OCI-LY1 (cell line): ENCODE measurements around the gene MBNL2.

ENCODE experiments used
- H2AFZ ChIP-seq: fragments of 200-600 bp; sonication (generic), shearing (Covaris generic); 2 replicates; pipeline ENCODE4 v1.6.0; 2014; ENCODE audit warnings: antibody characterized with exemption, mild to moderate bottlenecking, low read length
- H3F3A ChIP-seq: fragments of 200-600 bp; sonication (generic), shearing (Covaris generic); 2 replicates; pipeline ENCODE4 v1.6.0; 2014; ENCODE audit warnings: mild to moderate bottlenecking, antibody characterized with exemption, low read length, moderate library complexity; ENCODE audit not compliant: insufficient read depth
- H3K27ac ChIP-seq: fragments of 200-600 bp; sonication (generic); 2 replicates; pipeline ENCODE4 v1.5.1; 2014; ENCODE audit warnings: low read length, mixed run types, mild to moderate bottlenecking, low read depth; ENCODE audit not compliant: poor library complexity, severe bottlenecking
- H3K27me3 ChIP-seq: fragments of 200-600 bp; sonication (generic); 2 replicates; pipeline ENCODE4 v1.6.0; 2014; ENCODE audit warnings: antibody characterized with exemption, mild to moderate bottlenecking, low read length, moderate library complexity; ENCODE audit not compliant: insufficient read depth
- H3K36me3 ChIP-seq: fragments of 200-600 bp; sonication (generic); 2 replicates; pipeline ENCODE4 v1.6.1; 2014; ENCODE audit warnings: mild to moderate bottlenecking, antibody characterized with exemption, low read length, moderate library complexity, mixed read lengths; ENCODE audit not compliant: insufficient read depth
- H3K4me1 ChIP-seq: fragments of 200-600 bp; sonication (generic); 2 replicates; pipeline ENCODE4 v1.5.1; 2014; ENCODE audit warnings: mild to moderate bottlenecking, low read length, moderate library complexity; ENCODE audit not compliant: insufficient read depth, severe bottlenecking
- H3K4me2 ChIP-seq: fragments of 200-600 bp; sonication (generic), shearing (Covaris generic); 2 replicates; pipeline ENCODE4 v1.6.1; 2014; ENCODE audit warnings: low read length
- H3K4me3 ChIP-seq: fragments of 200-600 bp; sonication (generic); 2 replicates; pipeline ENCODE4 v1.5.1; 2014; ENCODE audit warnings: low read length, low read depth, mild to moderate bottlenecking, mixed read lengths; ENCODE audit not compliant: poor library complexity, severe bottlenecking
- H3K79me2 ChIP-seq: fragments of 200-600 bp; shearing (Covaris generic); 2 replicates; pipeline ENCODE4 v1.6.1; 2016; ENCODE audit warnings: mixed run types, low read length, mixed read lengths; ENCODE audit not compliant: insufficient read depth
- H3K9ac ChIP-seq: fragments of 200-600 bp; sonication (generic), shearing (Covaris generic); 2 replicates; pipeline ENCODE4 v1.6.1; 2014; ENCODE audit warnings: mild to moderate bottlenecking, low read length, mixed read lengths
- H3K9me2 ChIP-seq: fragments of 200-600 bp; sonication (generic), shearing (Covaris generic); 2 replicates; pipeline ENCODE4 v1.6.1; 2014; ENCODE audit warnings: low read depth, mild to moderate bottlenecking, low read length, mixed read lengths
- H3K9me3 ChIP-seq: fragments of 200-600 bp; shearing (Covaris generic); 2 replicates; pipeline ENCODE4 v1.6.1; 2014; ENCODE audit warnings: low read length, mixed read lengths
- H4K20me1 ChIP-seq: fragments of 200-600 bp; sonication (generic), shearing (Covaris generic); 2 replicates; pipeline ENCODE4 v1.6.0; 2016; ENCODE audit warnings: mild to moderate bottlenecking, low read length; ENCODE audit not compliant: insufficient read depth
- CTCF ChIP-seq: fragments of 200-600 bp; sonication (generic), shearing (Covaris generic); IDR thresholded peaks from 2 replicates; pipeline ENCODE4 v1.5.1; 2017; ENCODE audit warnings: mild to moderate bottlenecking, antibody characterized with exemption, low read length, moderate library complexity, mixed read lengths
- EZH2 ChIP-seq: fragments of 200-600 bp; sonication (generic), shearing (Covaris generic); IDR thresholded peaks from 2 replicates; pipeline ENCODE4 v1.8.0; 2017; ENCODE audit warnings: borderline replicate concordance, mixed run types, mild to moderate bottlenecking, antibody characterized with exemption, low read length, moderate library complexity, mixed read lengths

Gene MBNL2

DNA sequence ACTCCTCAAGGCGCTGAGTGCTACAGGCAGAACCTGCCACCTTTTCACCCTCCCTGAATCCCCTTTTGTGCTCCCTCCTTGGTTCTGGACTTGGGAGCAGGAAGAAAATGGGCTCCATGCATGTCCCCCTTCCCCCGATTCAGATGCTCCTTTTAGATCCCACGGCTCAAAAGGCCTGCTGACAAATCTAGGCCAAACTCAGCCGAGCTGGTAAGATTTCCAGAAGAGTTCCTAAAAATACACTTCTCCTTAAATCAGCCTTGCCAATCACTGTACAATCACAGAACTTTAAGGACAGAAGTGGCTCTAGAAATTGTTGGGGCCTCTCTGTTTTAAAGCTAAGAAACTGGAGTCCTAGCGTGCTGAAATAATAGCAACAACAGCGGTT is 37.3 kb downstream of the MBNL2 start:
- H3K79me2 ChIP-seq = no peaks in the 10 kb centered on the region
- no peak overlapping the region for H3K4me3 ChIP-seq
- H3K4me2 ChIP-seq = no peak overlapping the region
- no peaks in the 10 kb centered on the region for H3F3A ChIP-seq
- H3K27ac ChIP-seq = no peak overlapping the region
- no peaks in the 10 kb centered on the region for H3K9me3 ChIP-seq
- no peaks in the 10 kb centered on the region for H3K27me3 ChIP-seq
- no peaks in the 10 kb centered on the region for H3K36me3 ChIP-seq
- TF ChIP-seq EZH2 (no peak), CTCF (no peak)
- H3K9ac ChIP-seq = no peak overlapping the region
- H3K4me1 ChIP-seq = no peaks in the 10 kb centered on the region
- H3K9me2 ChIP-seq = no peaks in the 10 kb centered on the region
- H2AFZ ChIP-seq = no peak overlapping the region
- H4K20me1 ChIP-seq = no peaks in the 10 kb centered on the region

DNA sequence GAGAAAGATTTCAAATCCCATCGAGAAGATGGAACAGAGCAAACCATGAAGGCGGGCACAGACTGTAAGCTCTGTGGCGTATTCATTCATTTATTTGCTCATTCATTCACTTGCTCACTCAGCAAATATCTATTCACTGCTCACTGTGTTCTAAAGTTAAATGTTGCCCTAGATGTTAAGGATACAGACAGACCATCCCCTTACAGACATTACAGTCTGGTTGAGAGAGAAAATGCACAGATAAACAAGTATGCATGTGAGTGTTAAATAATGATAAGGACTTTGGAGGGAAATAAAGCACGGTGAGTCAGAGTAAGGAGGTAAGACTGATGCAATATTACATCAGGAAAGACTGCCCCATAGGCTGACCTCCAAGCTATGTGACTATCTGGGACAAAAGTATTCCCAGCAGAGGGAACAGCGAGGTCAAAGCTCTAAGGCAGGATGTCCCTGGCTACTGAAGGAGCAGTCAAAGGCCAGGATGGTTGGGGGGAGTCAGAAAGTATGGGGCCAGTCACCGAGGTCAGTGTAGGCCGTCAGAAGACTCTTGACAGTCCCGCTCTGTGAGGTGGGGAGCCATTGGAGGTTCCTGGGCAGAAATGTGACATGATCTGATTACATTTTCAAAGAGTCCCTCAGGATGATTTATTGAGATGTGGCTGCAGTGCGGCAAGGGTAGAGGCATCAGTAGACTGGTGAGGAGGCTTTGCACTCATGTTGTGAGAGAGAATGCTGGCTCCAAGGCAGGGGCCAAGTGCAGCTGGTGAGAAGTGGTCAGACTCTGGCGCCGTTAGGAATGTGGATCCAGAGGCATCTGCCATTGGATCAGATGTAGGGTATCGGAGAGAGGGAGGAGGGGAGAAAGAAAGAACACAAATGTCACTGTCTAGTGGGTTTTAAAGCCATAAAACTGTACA is 37.9 kb downstream of the MBNL2 start:
- Histone ChIP-seq H3K79me2 (no peaks in the 10 kb centered on the region), H3F3A (no peaks in the 10 kb centered on the region), H3K9ac (no peak overlapping the region)

DNA sequence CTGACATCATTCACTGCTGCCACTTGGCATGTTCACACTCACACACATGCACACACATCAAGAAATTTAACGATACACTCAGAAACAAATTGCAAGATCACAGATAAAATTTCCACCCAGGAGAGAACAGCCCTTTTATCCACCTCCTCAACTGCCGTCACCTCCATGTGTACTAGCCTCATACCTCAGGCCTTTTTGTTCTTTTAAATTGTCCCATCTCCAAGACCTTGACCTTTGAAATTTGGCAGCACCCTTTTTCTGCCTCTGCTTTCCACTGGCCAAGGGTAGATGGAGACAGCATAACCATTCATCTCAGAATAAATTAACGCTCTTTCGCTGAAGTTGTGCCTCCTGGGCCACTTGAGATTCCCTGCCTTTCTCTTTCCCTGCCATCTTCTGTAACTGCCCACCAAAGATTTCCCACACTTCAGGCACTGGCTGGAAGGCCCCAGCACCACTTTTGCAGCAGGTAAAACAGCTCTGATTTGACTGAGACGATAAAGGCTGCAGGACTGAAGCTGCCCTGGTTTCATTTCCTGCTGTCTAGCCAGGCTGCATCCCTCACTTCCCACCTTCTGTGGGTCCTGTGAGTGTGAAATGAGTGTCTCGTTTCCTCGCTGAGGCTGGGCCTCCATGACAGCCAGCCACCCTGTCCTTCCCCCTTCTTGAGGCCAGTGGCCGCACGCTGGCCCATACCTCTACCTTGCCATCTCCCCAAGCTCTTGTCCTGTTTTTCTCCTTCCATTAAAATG is 39.3 kb downstream of the MBNL2 start:
- Histone ChIP-seq H2AFZ (no peak overlapping the region), H3K27ac (no peak overlapping the region), H3K9me2 (no peaks in the 10 kb centered on the region), H3K36me3 (no peaks in the 10 kb centered on the region), H3K4me2 (no peak overlapping the region), H3F3A (no peaks in the 10 kb centered on the region), H3K27me3 (no peaks in the 10 kb centered on the region), H3K79me2 (no peaks in the 10 kb centered on the region), H3K4me1 (no peaks in the 10 kb centered on the region), H3K9me3 (no peaks in the 10 kb centered on the region), H4K20me1 (0 out of 2 replicates have a peak, but pooled peaks cover 2% of the 10 kb centered on the region), H3K9ac (no peak overlapping the region), H3K4me3 (no peak overlapping the region)
- no peak for TF ChIP-seq CTCF
- TF ChIP-seq EZH2 = no peak

More for the DNA sequence above, 37.9 kb downstream of the MBNL2 start:
- Histone ChIP-seq H3K4me3 (no peak overlapping the region), H3K9me2 (no peaks in the 10 kb centered on the region), H3K27me3 (no peaks in the 10 kb centered on the region), H3K4me1 (no peaks in the 10 kb centered on the region), H3K9me3 (no peaks in the 10 kb centered on the region), H3K4me2 (no peak overlapping the region), H4K20me1 (0 out of 2 replicates have a peak, but pooled peaks cover 2% of the 10 kb centered on the region), H2AFZ (no peak overlapping the region), H3K27ac (no peak overlapping the region), H3K36me3 (no peaks in the 10 kb centered on the region)
- TF ChIP-seq EZH2 (no peak), CTCF (no peak)
